Effector memory CD4-positive, alpha-beta T cell (primary cell): ENCODE data around the gene KIF16B.

Experiments used
- DNase-seq, 3 donors: peaks; one replicate each; pipeline ENCODE4 v3.0.0-alpha.2; 2020
- H3K27ac ChIP-seq: 2 replicates; pipeline ENCODE4 v1.7.0; 2013; ENCODE audit warnings: mild to moderate bottlenecking, low read length, moderate library complexity; ENCODE audit not compliant: insufficient read depth, poor library complexity, severe bottlenecking
- H3K27me3 ChIP-seq: replicated peaks from 2 replicates; pipeline ENCODE4 v1.7.0; 2013; ENCODE audit warnings: mild to moderate bottlenecking, low read length; ENCODE audit not compliant: insufficient read depth, control insufficient read depth, poor library complexity, severe bottlenecking
- H3K36me3 ChIP-seq: 2 replicates; pipeline ENCODE4 v1.7.0; 2013; ENCODE audit warnings: mild to moderate bottlenecking, low read length, moderate library complexity; ENCODE audit not compliant: control insufficient read depth, insufficient read depth
- H3K4me1 ChIP-seq: 2 replicates; pipeline ENCODE4 v1.7.0; 2013; ENCODE audit warnings: low read length, mild to moderate bottlenecking; ENCODE audit not compliant: control insufficient read depth, insufficient read depth, poor library complexity, severe bottlenecking
- H3K4me3 ChIP-seq: 2 replicates; pipeline ENCODE4 v1.7.0; 2013; ENCODE audit warnings: low read length, low read depth, mild to moderate bottlenecking; ENCODE audit not compliant: insufficient read depth, poor library complexity, severe bottlenecking
- H3K9me3 ChIP-seq: 2 replicates; pipeline ENCODE4 v1.7.0; 2013; ENCODE audit warnings: mild to moderate bottlenecking, low read length, moderate library complexity; ENCODE audit not compliant: control insufficient read depth

The KIF16B gene

DNA sequence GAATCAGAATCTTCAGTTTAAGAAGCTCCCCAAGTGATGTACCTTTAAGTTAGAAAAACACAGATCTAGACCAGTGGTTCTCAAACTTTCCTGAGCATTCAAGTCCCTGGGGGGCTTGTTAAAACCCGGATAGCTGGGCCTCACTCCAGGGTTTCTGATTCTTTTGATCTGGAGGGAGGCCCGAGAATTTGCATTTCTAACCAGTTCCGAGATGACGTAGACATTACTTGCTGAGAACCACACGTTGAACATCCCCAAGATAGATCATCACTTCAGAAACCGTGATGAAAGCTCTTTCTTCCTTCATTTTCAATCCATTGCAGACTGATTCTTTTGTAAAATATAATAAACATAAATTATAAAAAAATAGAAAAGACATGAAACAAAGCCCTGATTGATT, 40.7 kb upstream of the KIF16B start:
- DNase-seq: no peak
- H3K27me3 ChIP-seq: no peaks in the 10 kb centered on the region
- no peaks in the 10 kb centered on the region for H3K4me1 ChIP-seq
- H3K4me3 ChIP-seq: no peak overlapping the region
- H3K27ac ChIP-seq: no peak overlapping the region
- no peaks in the 10 kb centered on the region for H3K36me3 ChIP-seq
- no peaks in the 10 kb centered on the region for H3K9me3 ChIP-seq

DNA sequence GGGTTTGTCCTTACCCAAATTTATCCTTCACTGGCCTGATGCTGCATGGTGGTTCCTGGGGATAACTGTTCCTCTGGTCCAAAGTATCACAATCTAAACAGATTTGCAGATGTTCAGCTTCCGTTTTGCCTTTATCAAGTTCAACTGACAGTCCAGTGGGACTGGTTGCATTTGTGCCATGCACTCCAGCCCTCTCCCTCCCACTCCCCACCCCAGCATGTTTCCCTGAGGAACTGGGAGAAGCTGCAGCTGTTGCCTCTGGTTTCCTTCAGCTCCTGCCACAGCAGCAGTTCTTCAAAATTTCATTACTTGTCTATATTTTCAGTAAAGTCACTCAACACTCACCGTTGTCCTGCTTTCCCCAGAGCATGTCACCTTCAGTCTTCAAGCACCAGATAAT, 39.5 kb upstream of the KIF16B start:
- H3K27me3 ChIP-seq: no peaks in the 10 kb centered on the region
- no peak overlapping the region for H3K27ac ChIP-seq
- DNase-seq: no peak
- H3K36me3 ChIP-seq: no peaks in the 10 kb centered on the region
- no peak overlapping the region for H3K4me3 ChIP-seq
- no peaks in the 10 kb centered on the region for H3K4me1 ChIP-seq
- H3K9me3 ChIP-seq: no peaks in the 10 kb centered on the region

DNA sequence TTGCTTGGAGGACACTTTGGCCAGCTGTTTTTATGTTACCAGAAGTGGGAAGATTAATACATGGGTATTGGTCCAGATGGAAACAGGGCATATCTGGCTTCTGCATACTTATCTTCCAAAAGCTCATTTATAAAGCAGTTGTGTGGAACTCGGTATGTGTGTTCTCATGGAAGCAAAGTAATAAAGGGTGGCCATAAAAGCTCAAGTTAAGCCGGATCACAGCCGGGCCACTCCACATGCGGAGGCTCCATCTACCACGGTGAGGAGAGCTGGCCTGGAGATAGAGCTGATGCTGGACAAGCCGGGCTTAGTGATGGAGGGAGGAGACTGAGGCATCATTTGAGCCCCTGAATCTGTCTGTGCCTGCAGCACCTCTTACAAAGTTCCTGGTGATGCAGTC, 38.6 kb upstream of the KIF16B start:
- Histone ChIP-seq H3K27me3 (no peaks in the 10 kb centered on the region), H3K4me1 (no peaks in the 10 kb centered on the region), H3K36me3 (no peaks in the 10 kb centered on the region), H3K27ac (no peak overlapping the region), H3K4me3 (no peak overlapping the region), H3K9me3 (no peaks in the 10 kb centered on the region)
- no peak for DNase-seq

DNA sequence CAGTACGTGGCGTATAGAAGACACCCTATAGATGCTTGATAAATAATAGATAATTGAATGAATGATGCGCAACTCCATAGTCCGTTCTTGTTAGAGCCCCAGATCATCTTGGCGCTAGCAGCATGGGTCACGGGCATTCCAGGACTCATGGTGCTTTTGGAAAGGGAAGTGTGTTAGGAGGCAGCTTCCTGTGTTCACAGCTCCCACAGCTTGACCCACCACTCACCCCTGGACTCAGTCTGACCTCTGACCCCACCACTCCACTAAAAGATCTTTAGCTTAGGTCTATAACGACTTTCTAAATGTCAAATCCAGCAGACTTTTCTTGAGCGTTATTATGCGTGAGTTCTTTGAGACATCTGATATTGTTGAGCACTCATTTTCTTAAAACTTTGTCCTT, 35.8 kb upstream of the KIF16B start:
- H3K27ac ChIP-seq: no peak overlapping the region
- H3K36me3 ChIP-seq: no peaks in the 10 kb centered on the region
- no peaks in the 10 kb centered on the region for H3K4me1 ChIP-seq
- no peak for DNase-seq
- H3K27me3 ChIP-seq: no peaks in the 10 kb centered on the region
- H3K4me3 ChIP-seq: no peak overlapping the region
- H3K9me3 ChIP-seq: no peaks in the 10 kb centered on the region

DNA sequence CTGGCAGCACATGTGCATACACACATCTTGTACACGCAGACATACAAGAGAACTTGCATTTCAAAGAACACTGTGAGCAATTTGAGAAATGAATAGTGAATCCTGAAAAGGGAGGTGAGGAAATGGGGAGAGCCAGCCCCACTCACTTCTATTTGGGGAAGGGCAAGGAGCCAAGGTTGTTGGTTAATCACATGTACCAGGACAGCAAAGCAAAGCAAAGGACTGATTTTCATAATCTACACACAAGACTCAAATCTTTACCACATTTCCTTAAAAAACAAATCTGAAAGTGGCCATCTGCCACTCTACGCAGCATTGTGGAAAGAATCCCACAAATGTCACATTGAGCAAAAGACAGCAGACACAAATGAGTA, 35.0 kb upstream of the KIF16B start:
- no peak overlapping the region for H3K4me3 ChIP-seq
- no peaks in the 10 kb centered on the region for H3K36me3 ChIP-seq
- no peaks in the 10 kb centered on the region for H3K27me3 ChIP-seq
- H3K4me1 ChIP-seq: no peaks in the 10 kb centered on the region
- no peak overlapping the region for H3K27ac ChIP-seq
- H3K9me3 ChIP-seq: no peaks in the 10 kb centered on the region
- DNase-seq: no peak

DNA sequence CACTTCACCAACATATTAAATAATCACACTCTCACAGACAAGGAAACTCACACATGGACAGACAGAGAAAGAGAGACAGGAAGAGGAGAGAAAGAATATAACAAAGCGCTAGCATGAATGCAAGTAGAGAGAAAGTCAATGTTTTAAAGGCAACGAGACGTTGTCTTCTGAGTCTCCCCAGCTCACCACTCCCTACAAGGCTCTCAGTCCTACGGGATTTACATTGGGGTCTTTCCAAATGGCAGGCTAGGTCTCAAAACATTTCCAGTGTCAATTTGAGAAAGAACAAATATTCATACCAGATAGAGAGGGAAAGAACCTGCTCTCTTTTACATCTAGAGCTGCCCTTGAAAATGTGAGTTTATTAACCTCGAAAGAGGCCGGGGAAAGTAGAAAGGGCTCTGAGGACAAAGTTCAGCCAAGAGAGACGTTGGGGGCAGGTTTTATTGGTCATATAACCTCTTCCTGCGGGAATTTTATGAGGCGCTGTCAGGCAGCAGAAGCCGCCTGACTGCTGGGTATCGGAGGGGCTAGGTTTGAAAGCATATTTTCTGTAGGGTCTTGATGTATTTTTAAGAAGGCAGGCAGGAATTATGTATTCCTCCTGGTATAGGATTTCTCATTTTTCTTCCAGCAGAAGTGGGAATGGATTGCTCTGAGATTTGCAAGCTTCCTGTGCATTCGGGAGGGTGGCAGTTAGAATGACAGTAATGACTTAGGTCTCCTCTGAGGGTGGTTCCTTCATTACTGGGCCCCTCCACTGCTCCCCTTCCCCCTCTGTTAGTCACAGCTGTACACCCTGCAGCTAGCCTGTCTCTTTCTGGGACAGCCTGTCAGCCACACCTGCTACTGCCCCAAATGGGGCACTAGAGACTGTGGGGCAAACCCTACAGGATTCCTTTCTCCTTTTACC, 34.4 kb upstream of the KIF16B start:
- no peak for DNase-seq
- H3K36me3 ChIP-seq: no peaks in the 10 kb centered on the region
- no peaks in the 10 kb centered on the region for H3K9me3 ChIP-seq
- no peak overlapping the region for H3K4me3 ChIP-seq
- H3K27ac ChIP-seq: no peak overlapping the region
- H3K4me1 ChIP-seq: no peaks in the 10 kb centered on the region
- H3K27me3 ChIP-seq: no peaks in the 10 kb centered on the region

DNA sequence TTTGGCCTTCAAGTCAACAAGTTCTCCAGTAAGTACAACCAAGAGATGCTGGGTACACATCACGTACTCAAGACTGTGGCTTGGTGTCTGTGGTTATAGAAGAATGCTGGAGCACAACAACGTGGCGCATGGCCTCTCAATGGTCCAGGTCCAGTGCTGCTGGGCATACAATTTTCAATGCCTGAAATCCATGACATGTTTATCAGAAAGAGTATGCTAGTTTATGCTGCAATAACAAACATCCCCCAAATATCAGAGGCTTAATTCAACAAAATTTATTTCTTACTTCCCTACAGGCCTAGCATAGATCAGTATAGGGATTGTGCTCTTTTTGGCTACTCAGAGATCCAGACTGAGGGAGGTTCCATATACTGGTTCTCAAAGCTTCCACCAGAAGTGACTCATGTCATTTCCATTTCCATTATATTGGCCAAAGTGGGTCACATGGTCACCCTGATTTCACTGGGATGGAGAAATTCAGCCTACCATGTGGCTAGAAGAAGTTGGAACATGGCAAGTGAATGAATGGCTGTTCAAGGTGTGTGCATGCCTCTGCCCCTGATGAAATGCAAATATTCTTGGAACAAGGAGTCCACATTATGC, 33.3 kb upstream of the KIF16B start:
- Histone ChIP-seq H3K4me1 (no peaks in the 10 kb centered on the region), H3K27ac (no peak overlapping the region), H3K4me3 (no peak overlapping the region), H3K36me3 (no peaks in the 10 kb centered on the region), H3K9me3 (no peaks in the 10 kb centered on the region), H3K27me3 (no peaks in the 10 kb centered on the region)
- no peak for DNase-seq

DNA sequence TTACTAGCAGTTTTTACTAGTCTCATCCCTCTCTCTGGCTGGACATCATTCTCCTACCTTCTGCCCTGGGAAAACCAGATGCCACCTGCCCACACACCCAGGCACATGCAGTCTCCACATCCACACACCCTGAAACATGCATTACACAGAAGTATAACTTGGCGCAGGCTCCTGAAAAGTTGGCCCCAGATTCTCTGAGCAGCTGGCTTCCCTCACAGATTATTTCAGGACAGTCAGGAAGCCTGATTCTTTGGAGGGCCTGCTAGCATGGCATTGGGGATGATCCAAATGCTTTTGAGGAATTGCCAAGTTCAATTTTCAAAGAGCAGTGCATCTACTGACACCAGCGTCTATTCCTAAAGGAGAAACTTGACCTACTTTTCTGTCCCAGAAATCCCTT, 27.8 kb upstream of the KIF16B start:
- H3K4me1 ChIP-seq: no peaks in the 10 kb centered on the region

DNA sequence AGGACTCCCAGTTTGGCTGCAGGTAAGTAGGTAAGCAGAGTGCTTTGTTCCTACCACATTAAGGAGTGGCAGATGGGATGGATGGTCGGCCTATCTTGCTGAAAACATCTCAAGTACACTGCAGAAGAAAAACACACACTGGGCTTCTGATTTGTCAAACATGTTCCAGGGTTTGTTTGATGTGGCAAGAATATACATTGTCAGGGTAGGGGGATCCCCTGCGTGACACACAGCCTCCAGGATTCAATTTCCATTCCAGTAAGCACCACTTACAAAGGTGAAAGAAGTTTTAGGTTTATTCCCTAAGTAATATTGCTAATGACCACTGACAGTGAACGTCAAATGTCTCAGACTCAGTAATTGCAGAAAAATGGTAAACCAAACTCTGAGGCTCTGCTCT, 26.0 kb upstream of the KIF16B start:
- H3K27me3 ChIP-seq: no peaks in the 10 kb centered on the region
- no peak overlapping the region for H3K27ac ChIP-seq
- H3K4me3 ChIP-seq: no peak overlapping the region
- H3K4me1 ChIP-seq: no peaks in the 10 kb centered on the region
- no peak for DNase-seq
- no peaks in the 10 kb centered on the region for H3K36me3 ChIP-seq
- no peaks in the 10 kb centered on the region for H3K9me3 ChIP-seq

More for the DNA sequence above, 27.8 kb upstream of the KIF16B start:
- Histone ChIP-seq H3K27ac (no peak overlapping the region), H3K27me3 (no peaks in the 10 kb centered on the region), H3K4me3 (no peak overlapping the region), H3K36me3 (no peaks in the 10 kb centered on the region), H3K9me3 (no peaks in the 10 kb centered on the region)
- DNase-seq: no peak

DNA sequence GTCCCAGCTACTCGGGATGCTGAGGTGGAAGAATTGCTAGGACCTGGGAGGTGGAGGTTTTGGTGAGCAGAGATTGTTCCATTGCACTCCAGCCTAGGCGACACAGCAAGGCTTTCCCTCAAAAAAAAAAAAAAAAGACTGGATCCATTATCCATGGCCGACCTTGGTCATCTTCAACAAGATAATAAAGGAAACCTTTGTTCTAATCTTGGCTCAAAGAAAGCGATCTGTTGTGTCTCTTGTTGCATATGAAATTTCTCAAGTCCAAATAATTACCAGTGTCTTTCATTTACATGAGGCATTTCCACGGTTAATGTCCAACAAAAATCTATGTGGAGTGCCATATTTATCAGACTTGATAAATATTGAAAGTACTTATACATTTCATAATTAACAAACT, 23.7 kb upstream of the KIF16B start:
- no peak for DNase-seq
- no peaks in the 10 kb centered on the region for H3K9me3 ChIP-seq
- no peak overlapping the region for H3K27ac ChIP-seq
- no peaks in the 10 kb centered on the region for H3K27me3 ChIP-seq
- H3K4me3 ChIP-seq: no peak overlapping the region
- no peaks in the 10 kb centered on the region for H3K36me3 ChIP-seq
- H3K4me1 ChIP-seq: no peaks in the 10 kb centered on the region
